Esophagus squamous epithelium (tissue), 4 donors: ENCODE results near the gene UBD.

Experiments used
- CTCF ChIP-seq, 6 experiments: fragments of 450-650 bp in 4 of 6; fragments of 200-600 bp in 2 of 6; sonication (generic) in 2 of 6; IDR thresholded peaks; one replicate each; pipeline ENCODE4 v1.5.1; 2016 to 2019; ENCODE audit warnings: antibody characterized with exemption in 6 of 6, mild to moderate bottlenecking in 4 of 6, moderate library complexity in 4 of 6
- POLR2A ChIP-seq, 4 donors: fragments of 450-650 bp; IDR thresholded peaks; one replicate each; pipeline ENCODE4 v1.6.1; 2017; ENCODE audit warnings: antibody characterized with exemption in 4 of 4, mild to moderate bottlenecking in 4 of 4, moderate library complexity in 3 of 4

DNA sequence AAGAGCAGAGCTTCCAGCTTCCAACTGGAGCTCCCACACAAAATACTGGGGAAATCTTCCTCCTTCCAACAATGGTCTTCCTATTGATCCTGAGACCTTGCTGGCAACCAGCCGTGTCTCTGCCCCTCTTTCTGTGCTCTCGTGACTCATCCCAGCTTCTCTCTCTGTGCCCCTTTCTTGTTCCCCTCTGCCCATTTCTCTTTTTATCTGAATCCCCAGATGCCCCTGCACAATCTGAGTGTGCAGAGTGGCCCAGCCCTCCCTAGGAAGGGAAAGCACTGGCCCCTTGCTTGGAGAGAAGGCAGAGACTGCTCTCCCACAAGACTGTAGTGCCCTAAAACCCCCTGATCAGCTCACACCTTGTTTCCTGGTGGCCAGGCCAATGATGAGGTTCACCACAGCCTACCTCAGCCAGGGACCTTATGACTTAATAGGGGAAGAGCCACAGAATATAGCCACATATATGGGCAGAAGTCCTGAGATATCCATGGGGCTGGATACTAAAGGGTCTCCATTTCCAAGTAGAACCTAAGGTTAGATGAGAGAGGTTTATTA, 48.7 kb downstream of the UBD start:
- no peak for TF ChIP-seq CTCF (IDR thresholded peaks at IDR 0.05)
- no peak for TF ChIP-seq POLR2A (IDR thresholded peaks at IDR 0.05)
